Esophagus squamous epithelium (tissue), 4 donors: ENCODE results near the gene NRM.
"Not testable (repeated sequence)": the region's sequence is repeated elsewhere in the genome, so short reads cannot be mapped to it uniquely, and the experiment has no call there.

ENCODE experiments used
- POLR2A ChIP-seq, 4 donors: fragments of 450-650 bp; IDR thresholded peaks; one replicate each; pipeline ENCODE4 v1.6.1; 2017; ENCODE audit warnings: antibody characterized with exemption in 4 of 4, mild to moderate bottlenecking in 4 of 4, moderate library complexity in 3 of 4
- TF ChIP-seq, protein P1 (sequence below), 6 experiments: fragments of 450-650 bp in 4 of 6; fragments of 200-600 bp in 2 of 6; sonication (generic) in 2 of 6; IDR thresholded peaks; one replicate each; pipeline ENCODE4 v1.5.1; 2016 to 2019; ENCODE audit warnings: antibody characterized with exemption in 6 of 6, mild to moderate bottlenecking in 4 of 6, moderate library complexity in 4 of 6

DNA sequence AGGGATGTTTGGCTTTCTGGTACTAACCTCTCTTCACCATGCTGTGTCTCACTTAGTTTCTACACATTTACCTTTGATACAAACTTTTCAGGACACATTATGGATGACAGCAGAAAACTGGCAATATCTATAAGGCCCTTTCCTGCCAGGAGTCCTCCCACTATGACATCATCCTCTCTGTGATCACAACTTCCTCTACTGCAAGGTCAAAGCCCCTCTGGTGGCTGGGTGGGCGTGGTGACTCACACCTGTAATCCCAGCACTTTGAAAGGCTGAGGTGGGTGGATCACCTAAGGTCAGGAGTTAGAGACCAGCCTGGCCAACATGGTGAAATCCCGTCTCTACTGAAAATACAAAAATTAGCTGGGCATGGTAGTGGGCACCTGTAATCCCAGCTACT is 24.5 kb downstream of the NRM start:
- TF ChIP-seq, protein P1, sequence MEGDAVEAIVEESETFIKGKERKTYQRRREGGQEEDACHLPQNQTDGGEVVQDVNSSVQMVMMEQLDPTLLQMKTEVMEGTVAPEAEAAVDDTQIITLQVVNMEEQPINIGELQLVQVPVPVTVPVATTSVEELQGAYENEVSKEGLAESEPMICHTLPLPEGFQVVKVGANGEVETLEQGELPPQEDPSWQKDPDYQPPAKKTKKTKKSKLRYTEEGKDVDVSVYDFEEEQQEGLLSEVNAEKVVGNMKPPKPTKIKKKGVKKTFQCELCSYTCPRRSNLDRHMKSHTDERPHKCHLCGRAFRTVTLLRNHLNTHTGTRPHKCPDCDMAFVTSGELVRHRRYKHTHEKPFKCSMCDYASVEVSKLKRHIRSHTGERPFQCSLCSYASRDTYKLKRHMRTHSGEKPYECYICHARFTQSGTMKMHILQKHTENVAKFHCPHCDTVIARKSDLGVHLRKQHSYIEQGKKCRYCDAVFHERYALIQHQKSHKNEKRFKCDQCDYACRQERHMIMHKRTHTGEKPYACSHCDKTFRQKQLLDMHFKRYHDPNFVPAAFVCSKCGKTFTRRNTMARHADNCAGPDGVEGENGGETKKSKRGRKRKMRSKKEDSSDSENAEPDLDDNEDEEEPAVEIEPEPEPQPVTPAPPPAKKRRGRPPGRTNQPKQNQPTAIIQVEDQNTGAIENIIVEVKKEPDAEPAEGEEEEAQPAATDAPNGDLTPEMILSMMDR (IDR thresholded peaks at IDR 0.05): not testable (repeated sequence)
- TF ChIP-seq POLR2A (IDR thresholded peaks at IDR 0.05): not testable (repeated sequence)
